ENCODE results near the gene INAFM2. TPM values are rescaled to one million over a fixed set of nuclear protein-coding genes. Genes with fewer than 3 reads are reported as not detected.
A peak's percentile ranks its signal among the peaks of the same experiment; 100 is the strongest.

The INAFM2 gene
- total and polyA plus RNA-seq, 9 of the 15 experiments (the other 6 are each of a cell fraction or from before 2014, with no cell fraction given): 11.8 to 43.1 (median 27.2) TPM

- TF ChIP-seq E2F6 (IDR thresholded peaks at IDR 0.05; ENCODE audit: borderline replicate concordance in 1 of 2, extremely low read depth in 1 of 2, insufficient read depth in 1 of 2, insufficient read length in 1 of 2, low read depth in 1 of 2, low read length in 1 of 2, poor library complexity in 1 of 2, severe bottlenecking in 1 of 2) (peak; percentile 49 to 81), ZBTB33 (CRISPR knock-in tag; IDR thresholded peaks at IDR 0.05) (no peak), ZNF23 (CRISPR knock-in tag; IDR thresholded peaks at IDR 0.05) (no peak), PHB (CRISPR knock-in tag; IDR thresholded peaks at IDR 0.05) (no peak), E4F1 (CRISPR knock-in tag; IDR thresholded peaks at IDR 0.05; ENCODE audit: borderline replicate concordance) (no peak), MLLT1 (IDR thresholded peaks at IDR 0.05) (peak in 1 of 2 experiments; percentile 80; a peak in 2 of 4 replicates), FOXM1 (IDR thresholded peaks at IDR 0.05; ENCODE audit: low read depth) (no peak), FOXM1 (CRISPR knock-in tag; IDR thresholded peaks at IDR 0.05; ENCODE audit: low read depth) (no peak), SMAD2 (IDR thresholded peaks at IDR 0.05; ENCODE audit: low read depth, low read length) (no peak), ZNF347 (CRISPR knock-in tag; IDR thresholded peaks at IDR 0.05; ENCODE audit: low read depth) (no peak), PHF20 (IDR thresholded peaks at IDR 0.05; ENCODE audit: partially characterized antibody) (no peak), SNRNP70 (optimal IDR thresholded peaks at IDR 0.05; ENCODE audit: low read depth, low read length) (no peak), ARID3A (IDR thresholded peaks at IDR 0.05; ENCODE audit: borderline replicate concordance, low read depth, low read length) (no peak), GATA2 (CRISPR knock-in tag; IDR thresholded peaks at IDR 0.05) (peak; percentile 73), SNIP1 (IDR thresholded peaks at IDR 0.05; ENCODE audit: low read depth) (no peak), KAT8 (IDR thresholded peaks at IDR 0.05; ENCODE audit: low read depth) (no peak), SREBF2 (CRISPR knock-in tag; IDR thresholded peaks at IDR 0.05) (no peak), E2F4 (CRISPR knock-in tag; IDR thresholded peaks at IDR 0.05; ENCODE audit: low read depth) (no peak)
Measured at GRCh38 chr15:40330368-40330836, 6.9 kb downstream of the INAFM2 start (continued).

Data from K562 (cell line).